ENCODE data around the gene WDR54.

GRCh38 chr2:74424139-74424992, 2.8 kb downstream of the WDR54 start:
- TF ChIP-seq GATA2 (IDR thresholded peaks at IDR 0.05; ENCODE audit: insufficient read depth, insufficient read length, low read depth, low read length) (no peak), POLR2A (IDR thresholded peaks at IDR 0.05; ENCODE audit: low read depth, low read length) (no peak), CTCF (IDR thresholded peaks at IDR 0.05; ENCODE audit: extremely low read depth in 1 of 2, insufficient read depth in 1 of 2, low read depth in 1 of 2, low read length in 2 of 2) (no peak), POLR2AphosphoS5 (IDR thresholded peaks at IDR 0.05; ENCODE audit: insufficient read depth, low read depth, low read length) (no peak), JUN (IDR thresholded peaks at IDR 0.05; ENCODE audit: borderline replicate concordance, insufficient read depth, insufficient read length, low read depth) (no peak), EZH2 (IDR thresholded peaks at IDR 0.05; ENCODE audit: borderline replicate concordance, low read depth, low read length, severe bottlenecking) (no peak)
